Transverse colon (tissue), 4 donors: ENCODE measurements around the gene PTPRZ1.

ENCODE experiments used
- EP300 ChIP-seq: sonication (generic); formaldehyde crosslinking; IDR thresholded peaks from one replicate; pipeline ENCODE4 v1.6.1; 2017; ENCODE audit warnings: antibody characterized with exemption, low read depth
- POLR2A ChIP-seq: fragments of 450-650 bp; IDR thresholded peaks from one replicate; pipeline ENCODE4 v1.6.1; 2016; ENCODE audit warnings: antibody characterized with exemption, mild to moderate bottlenecking, moderate library complexity
- POLR2AphosphoS5 ChIP-seq, 3 donors: sonication (generic); formaldehyde crosslinking; IDR thresholded peaks; one replicate each; pipeline ENCODE4 v1.6.1; 2016; ENCODE audit warnings: antibody characterized with exemption in 3 of 3
- TF ChIP-seq, protein P1 (sequence below), 5 experiments: fragments of 200-600 bp in 3 of 5; fragments of 450-650 bp in 2 of 5; sonication (generic) in 3 of 5; IDR thresholded peaks; 1 replicate in 2 of 5; 2 replicates in 3 of 5; pipeline ENCODE4 v1.5.1; 2016 to 2017; ENCODE audit warnings: antibody characterized with exemption in 5 of 5, inconsistent platforms in 3 of 5, mild to moderate bottlenecking in 2 of 5, moderate library complexity in 1 of 5

- TF ChIP-seq, protein P1, sequence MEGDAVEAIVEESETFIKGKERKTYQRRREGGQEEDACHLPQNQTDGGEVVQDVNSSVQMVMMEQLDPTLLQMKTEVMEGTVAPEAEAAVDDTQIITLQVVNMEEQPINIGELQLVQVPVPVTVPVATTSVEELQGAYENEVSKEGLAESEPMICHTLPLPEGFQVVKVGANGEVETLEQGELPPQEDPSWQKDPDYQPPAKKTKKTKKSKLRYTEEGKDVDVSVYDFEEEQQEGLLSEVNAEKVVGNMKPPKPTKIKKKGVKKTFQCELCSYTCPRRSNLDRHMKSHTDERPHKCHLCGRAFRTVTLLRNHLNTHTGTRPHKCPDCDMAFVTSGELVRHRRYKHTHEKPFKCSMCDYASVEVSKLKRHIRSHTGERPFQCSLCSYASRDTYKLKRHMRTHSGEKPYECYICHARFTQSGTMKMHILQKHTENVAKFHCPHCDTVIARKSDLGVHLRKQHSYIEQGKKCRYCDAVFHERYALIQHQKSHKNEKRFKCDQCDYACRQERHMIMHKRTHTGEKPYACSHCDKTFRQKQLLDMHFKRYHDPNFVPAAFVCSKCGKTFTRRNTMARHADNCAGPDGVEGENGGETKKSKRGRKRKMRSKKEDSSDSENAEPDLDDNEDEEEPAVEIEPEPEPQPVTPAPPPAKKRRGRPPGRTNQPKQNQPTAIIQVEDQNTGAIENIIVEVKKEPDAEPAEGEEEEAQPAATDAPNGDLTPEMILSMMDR (IDR thresholded peaks at IDR 0.05) = no peak
- TF ChIP-seq POLR2A (no peak), POLR2AphosphoS5 (IDR thresholded peaks at IDR 0.05) (no peak), EP300 (no peak)
Observed at GRCh38 chr7:121945480-121946236, 72.7 kb downstream of the PTPRZ1 start.
